Activated CD4-positive, alpha-beta T cell treated with anti-CD3 and anti-CD28 coated beads, Interleukin-2, amount 50 U/mL, for 24 hours (primary cell): ENCODE results near the gene EEF2K.
"Not testable (repeated sequence)": the region's sequence is repeated elsewhere in the genome, so short reads cannot be mapped to it uniquely, and the experiment has no call there.

Source experiments
- DNase-seq, 2 donors: peaks; one replicate each; pipeline ENCODE4 v3.0.0-alpha.2; 2020; ENCODE audit warnings: low read depth in 1 of 2, low spot score in 1 of 2

EEF2K gene

GRCh38 chr16:22189473-22190080, 16.5 kb upstream of the EEF2K start:
- no peak for DNase-seq

- DNase-seq: peak; percentile 78 to 99
These were observed 15.8 kb upstream of the EEF2K start for GRCh38 chr16:22190081-22190775.

GRCh38 chr16:22190776-22191531, 15.1 kb upstream of the EEF2K start:
- peak; percentile 98 to 100 for DNase-seq

GRCh38 chr16:22191532-22192260, 14.4 kb upstream of the EEF2K start:
- no peak for DNase-seq

GRCh38 chr16:22192261-22193062, 13.6 kb upstream of the EEF2K start:
- peak; percentile 17 to 67 for DNase-seq

- DNase-seq: no peak
These were observed 13.0 kb upstream of the EEF2K start for GRCh38 chr16:22193063-22193411.

GRCh38 chr16:22194707-22195444, 11.2 kb upstream of the EEF2K start:
- DNase-seq: no peak

GRCh38 chr16:22195445-22195694, 10.7 kb upstream of the EEF2K start:
- DNase-seq: no peak

GRCh38 chr16:22195695-22196558, 10.2 kb upstream of the EEF2K start:
- DNase-seq: peak; percentile 90 to 98

- DNase-seq: not testable (repeated sequence)
These were observed 9.4 kb upstream of the EEF2K start for GRCh38 chr16:22196559-22197168.

- no peak for DNase-seq
These were observed 7.4 kb upstream of the EEF2K start for GRCh38 chr16:22198547-22199293.

- DNase-seq: no peak
These were observed 3.8 kb upstream of the EEF2K start for GRCh38 chr16:22202261-22202637.

GRCh38 chr16:22203091-22203490, 3.0 kb upstream of the EEF2K start:
- no peak for DNase-seq

- no peak for DNase-seq
These were observed 1.9 kb upstream of the EEF2K start for GRCh38 chr16:22204091-22204655.

- no peak for DNase-seq
These were observed 483 bp upstream of the EEF2K start for GRCh38 chr16:22205577-22206012.

GRCh38 chr16:22206842-22207714, 1.0 kb downstream of the EEF2K start:
- peak; percentile 42 to 62 for DNase-seq
